PC-3 (cell line): ENCODE results near the gene SEC22A.
A peak's percentile ranks its signal among the peaks of the same experiment; 100 is the strongest.

ENCODE experiments used
- EZH2phosphoT487 ChIP-seq: fragments of 300-600 bp; sonication (generic); IDR thresholded peaks from 2 replicates; pipeline ENCODE4 v1.6.1; 2018; ENCODE audit warnings: mild to moderate bottlenecking, antibody characterized with exemption, low read length, borderline replicate concordance
- TF ChIP-seq, protein P1 (sequence below): fragments of 300-600 bp; sonication (generic); conservative IDR thresholded peaks from 2 replicates; pipeline ENCODE4 v1.5.1; 2017; ENCODE audit warnings: antibody characterized with exemption, low read depth, mild to moderate bottlenecking, low read length

DNA sequence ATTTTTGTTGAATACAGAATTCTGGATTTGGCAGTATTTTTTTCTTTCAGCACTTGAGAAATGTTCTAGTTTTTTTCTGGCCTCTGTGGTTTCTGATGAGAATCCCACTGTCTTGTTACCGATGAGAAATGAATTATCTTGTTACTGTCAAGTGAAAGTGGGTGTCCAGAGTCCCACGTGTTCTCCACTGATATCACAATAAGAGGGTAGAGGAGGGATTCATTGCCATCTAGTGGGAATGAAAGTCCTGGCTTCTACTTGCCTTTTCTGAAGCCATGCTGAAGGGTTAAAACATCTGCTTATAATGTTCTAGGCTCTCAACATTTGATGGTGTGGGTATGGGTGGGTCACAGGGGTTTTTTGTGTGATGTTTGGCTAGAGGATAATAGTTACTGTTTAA lies 66.1 kb downstream of the SEC22A start:
- TF ChIP-seq, protein P1, sequence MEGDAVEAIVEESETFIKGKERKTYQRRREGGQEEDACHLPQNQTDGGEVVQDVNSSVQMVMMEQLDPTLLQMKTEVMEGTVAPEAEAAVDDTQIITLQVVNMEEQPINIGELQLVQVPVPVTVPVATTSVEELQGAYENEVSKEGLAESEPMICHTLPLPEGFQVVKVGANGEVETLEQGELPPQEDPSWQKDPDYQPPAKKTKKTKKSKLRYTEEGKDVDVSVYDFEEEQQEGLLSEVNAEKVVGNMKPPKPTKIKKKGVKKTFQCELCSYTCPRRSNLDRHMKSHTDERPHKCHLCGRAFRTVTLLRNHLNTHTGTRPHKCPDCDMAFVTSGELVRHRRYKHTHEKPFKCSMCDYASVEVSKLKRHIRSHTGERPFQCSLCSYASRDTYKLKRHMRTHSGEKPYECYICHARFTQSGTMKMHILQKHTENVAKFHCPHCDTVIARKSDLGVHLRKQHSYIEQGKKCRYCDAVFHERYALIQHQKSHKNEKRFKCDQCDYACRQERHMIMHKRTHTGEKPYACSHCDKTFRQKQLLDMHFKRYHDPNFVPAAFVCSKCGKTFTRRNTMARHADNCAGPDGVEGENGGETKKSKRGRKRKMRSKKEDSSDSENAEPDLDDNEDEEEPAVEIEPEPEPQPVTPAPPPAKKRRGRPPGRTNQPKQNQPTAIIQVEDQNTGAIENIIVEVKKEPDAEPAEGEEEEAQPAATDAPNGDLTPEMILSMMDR = 0 out of 2 replicates have a peak, but pooled peaks have one; percentile 20
- no peak for TF ChIP-seq EZH2phosphoT487
